GM12864 (cell line): Measurements from ENCODE around the gene POLR2E.

Source experiments
- DNase-seq: peaks from one replicate; pipeline ENCODE4 v3.0.0-alpha.2; 2011; ENCODE audit warnings: low read depth
- H3K4me3 ChIP-seq: 2 replicates; pipeline ENCODE4 v1.5.1; 2011; ENCODE audit warnings: mild to moderate bottlenecking, low read depth, low read length, control low read depth
- CTCF ChIP-seq: IDR thresholded peaks from 2 replicates; pipeline ENCODE4 v1.5.1; 2011; ENCODE audit warnings: low read depth, mild to moderate bottlenecking, moderate library complexity, low read length, control low read depth, inconsistent platforms; ENCODE audit errors: missing control alignments

The POLR2E gene

DNA sequence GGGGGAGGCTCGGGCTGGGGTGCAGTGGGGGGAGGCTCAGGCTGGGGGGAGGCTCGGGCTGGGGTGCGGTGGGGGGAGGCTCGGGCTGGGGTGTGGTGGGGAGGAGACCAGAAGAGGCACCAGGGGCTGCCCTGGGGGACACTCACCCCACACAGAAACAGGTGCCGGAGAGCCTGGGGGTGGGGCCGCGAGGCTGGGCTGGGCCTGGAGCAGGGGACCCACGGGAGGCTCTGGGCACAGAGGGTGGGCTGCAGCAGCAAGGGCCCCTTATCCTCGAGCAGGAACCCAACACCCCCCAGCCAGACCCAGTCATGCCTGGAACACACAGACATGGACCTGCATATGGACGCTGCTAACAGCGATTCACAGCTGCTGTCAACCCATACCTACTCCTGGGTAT is 42.9 kb upstream of the POLR2E start:
- TF ChIP-seq CTCF: no peak
- no peak overlapping the region for H3K4me3 ChIP-seq
- no peak for DNase-seq

DNA sequence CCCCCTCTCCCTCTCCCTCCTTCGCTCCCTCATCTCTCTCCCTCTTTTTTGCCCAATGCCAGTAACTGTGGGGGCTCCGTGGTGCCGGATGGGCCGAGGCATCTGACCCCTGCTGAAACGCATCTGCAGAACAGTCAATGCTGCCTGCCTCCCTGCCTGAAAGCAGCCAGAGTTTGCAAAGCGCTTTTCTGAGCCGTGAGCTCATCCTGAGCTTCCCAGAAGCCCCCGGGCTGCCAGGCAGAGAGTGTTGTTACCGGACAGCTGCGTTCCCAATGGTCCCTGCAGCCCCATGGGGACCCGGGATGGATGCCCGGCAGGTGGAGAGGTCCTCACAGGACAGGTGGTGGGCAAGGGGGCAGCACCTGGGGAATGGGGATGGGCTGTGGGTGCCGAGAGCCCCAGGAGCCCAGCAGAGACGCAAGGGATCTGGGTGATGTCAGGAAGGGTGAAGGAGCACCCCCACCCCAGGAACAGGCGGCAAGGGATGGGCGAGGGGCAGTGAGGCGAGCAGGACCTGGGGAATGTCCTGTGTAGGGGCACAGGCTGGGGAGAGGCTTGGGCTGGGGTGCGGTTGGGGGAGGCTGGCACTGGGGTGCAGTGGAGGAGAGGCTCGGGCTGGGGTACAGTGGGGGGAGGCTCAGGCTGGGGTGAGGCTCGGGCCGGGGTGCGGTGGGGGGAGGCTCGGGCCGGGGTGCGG is 41.6 kb upstream of the POLR2E start:
- no peak for DNase-seq

DNA sequence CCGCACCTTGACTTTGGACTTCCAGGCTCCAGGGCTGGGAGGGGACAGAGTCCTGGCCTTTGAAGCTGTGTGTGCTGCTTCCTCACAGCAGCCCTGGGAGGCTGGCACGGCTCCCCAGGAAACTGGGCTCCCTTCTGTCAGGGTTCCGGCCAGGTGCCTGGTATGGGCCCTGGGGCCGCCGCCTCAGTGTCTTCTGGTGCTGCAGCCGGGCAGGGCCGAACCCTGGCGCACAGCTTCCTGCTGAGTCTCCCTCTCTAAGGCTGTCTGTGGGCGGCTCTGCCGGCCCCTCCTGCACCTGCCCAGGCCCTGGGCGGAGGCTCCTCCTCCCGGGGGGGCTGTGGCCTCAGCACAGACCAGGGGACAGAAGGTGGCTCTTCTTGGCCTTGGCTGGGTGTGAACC is 41.0 kb upstream of the POLR2E start:
- no peak for DNase-seq
- no peak for TF ChIP-seq CTCF
- no peak overlapping the region for H3K4me3 ChIP-seq

More for the DNA sequence above, 41.6 kb upstream of the POLR2E start:
- TF ChIP-seq CTCF: no peak
- no peak overlapping the region for H3K4me3 ChIP-seq

DNA sequence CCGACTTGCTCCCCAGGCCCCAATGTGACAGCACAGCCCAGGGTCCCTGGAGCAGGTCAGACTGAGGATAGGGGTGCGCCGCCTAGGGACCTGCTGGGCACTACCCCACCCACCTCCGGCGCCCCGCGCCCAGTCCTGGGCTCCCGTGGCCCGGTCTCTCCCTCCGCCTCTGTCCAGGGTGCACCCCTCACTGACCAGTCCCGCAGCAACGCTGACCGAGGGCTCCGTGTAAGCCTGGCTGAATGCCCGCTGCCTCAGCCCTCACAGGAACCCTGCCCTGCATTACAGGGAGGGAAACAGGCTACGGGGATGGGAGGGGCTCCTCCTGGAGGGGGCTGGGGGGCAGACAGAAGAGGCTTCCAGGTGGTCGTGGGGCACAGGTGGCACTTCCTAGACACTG is 40.3 kb upstream of the POLR2E start:
- DNase-seq: no peak
- H3K4me3 ChIP-seq: no peak overlapping the region
- TF ChIP-seq CTCF: no peak

DNA sequence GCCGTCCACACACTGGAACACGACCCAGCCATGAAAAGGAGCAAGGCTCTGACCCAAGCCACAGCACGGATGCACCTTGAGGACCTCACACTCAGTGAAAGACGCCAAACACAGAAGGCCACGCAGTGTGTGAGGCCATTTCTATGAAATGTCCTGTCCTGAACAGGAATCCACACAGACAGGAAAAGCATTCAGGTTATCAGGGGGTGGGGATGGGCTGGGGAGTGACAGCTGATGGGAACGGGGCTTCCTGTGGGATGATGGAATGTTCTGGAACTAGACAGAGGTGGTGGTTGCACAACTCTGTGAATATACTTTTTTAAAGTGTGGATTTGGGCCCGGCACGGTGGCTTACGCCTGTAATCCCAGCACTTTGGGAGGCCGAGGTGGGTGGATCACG is 39.3 kb upstream of the POLR2E start:
- H3K4me3 ChIP-seq: no peak overlapping the region
- no peak for DNase-seq
- no peak for TF ChIP-seq CTCF

- no peak for TF ChIP-seq CTCF
- peak; percentile 87 for DNase-seq
- H3K4me3 ChIP-seq: peak overlapping the region; percentile 66
Measured at GRCh38 chr19:1133471-1133929, 38.3 kb upstream of the POLR2E start.
